MG63 (cell line): ENCODE data around the gene PNPLA2. TPM values are rescaled to one million over a fixed set of nuclear protein-coding genes. Genes with fewer than 3 reads are reported as not detected.

ENCODE experiments used
- total RNA-seq: library from RNA; depleted of rRNA; stranded (reverse); fragments of >200 nt; shearing (Covaris generic); gene quantifications from 2 replicates; pipeline ENCODE4 v1.2.3, GENCODE V29; 2014; ENCODE audit warnings: low replicate concordance; rRNA removed

PNPLA2 gene
- total RNA-seq, 1 experiment from 2014 or later, result 12.4 TPM

Other genes with a start within 250 kb of the PNPLA2 start
- gene PHRF1, start 242.4 kb upstream of the PNPLA2 start, total RNA-seq, result 35.4 and 55.2 TPM in 2 replicates
- gene IRF7, start 203.0 kb upstream of the PNPLA2 start, total RNA-seq, result 9.1 and 10.1 TPM in 2 replicates
- gene CDHR5, start 194.0 kb upstream of the PNPLA2 start, total RNA-seq, result not detected in 2 replicates
- gene SCT, start 191.7 kb upstream of the PNPLA2 start, total RNA-seq, result not detected in 2 replicates
- gene DRD4, start 181.6 kb upstream of the PNPLA2 start, total RNA-seq, result not detected in 2 replicates
- 14.8 and 34.6 TPM in 2 replicates for gene DEAF1, start 123.7 kb upstream of the PNPLA2 start, total RNA-seq
- 32.4 and 98.7 TPM in 2 replicates for gene TMEM80, start 123.1 kb upstream of the PNPLA2 start, total RNA-seq
- gene EPS8L2, start 112.7 kb upstream of the PNPLA2 start, total RNA-seq, result 10.7 and 23.4 TPM in 2 replicates
- 200 and 209 TPM in 2 replicates for gene TALDO1, start 71.5 kb upstream of the PNPLA2 start, total RNA-seq
- gene GATD1, start 41.4 kb upstream of the PNPLA2 start, total RNA-seq, result 46.1 and 80.1 TPM in 2 replicates
- not detected in 2 replicates for gene CEND1, start 28.8 kb upstream of the PNPLA2 start, total RNA-seq
- gene SLC25A22, start 20.6 kb upstream of the PNPLA2 start, total RNA-seq, result 28.6 and 31.3 TPM in 2 replicates
- gene PIDD1, start 13.7 kb upstream of the PNPLA2 start, total RNA-seq, result 4.9 and 10.8 TPM in 2 replicates
- 770 and 1,105 TPM in 2 replicates for gene RPLP2, start 8.9 kb upstream of the PNPLA2 start, total RNA-seq
- not detected in 2 replicates for gene CRACR2B, start 9.0 kb downstream of the PNPLA2 start, total RNA-seq
- 1,173 and 1,451 TPM in 2 replicates for gene CD151, start 14.0 kb downstream of the PNPLA2 start, total RNA-seq
- 9.7 and 190 TPM in 2 replicates for gene POLR2L, start 23.6 kb downstream of the PNPLA2 start, total RNA-seq
- 222 and 399 TPM in 2 replicates for gene TSPAN4, start 23.9 kb downstream of the PNPLA2 start, total RNA-seq
- gene CHID1, start 91.9 kb downstream of the PNPLA2 start, total RNA-seq, result 88.4 and 139 TPM in 2 replicates
- 22.2 and 43.1 TPM in 2 replicates for gene AP2A2, start 107.0 kb downstream of the PNPLA2 start, total RNA-seq
- gene MUC6, start 217.8 kb downstream of the PNPLA2 start, total RNA-seq, result not detected in 2 replicates